ENCODE data around the gene ZFYVE28.
"Not testable (repeated sequence)": the region's sequence is repeated elsewhere in the genome, so short reads cannot be mapped to it uniquely, and the experiment has no call there.

ZFYVE28 gene

GRCh38 chr4:2446656-2447564 lies 28.5 kb upstream of the ZFYVE28 start:
- no peak for DNase-seq (ENCODE audit: low spot score)

DNA sequence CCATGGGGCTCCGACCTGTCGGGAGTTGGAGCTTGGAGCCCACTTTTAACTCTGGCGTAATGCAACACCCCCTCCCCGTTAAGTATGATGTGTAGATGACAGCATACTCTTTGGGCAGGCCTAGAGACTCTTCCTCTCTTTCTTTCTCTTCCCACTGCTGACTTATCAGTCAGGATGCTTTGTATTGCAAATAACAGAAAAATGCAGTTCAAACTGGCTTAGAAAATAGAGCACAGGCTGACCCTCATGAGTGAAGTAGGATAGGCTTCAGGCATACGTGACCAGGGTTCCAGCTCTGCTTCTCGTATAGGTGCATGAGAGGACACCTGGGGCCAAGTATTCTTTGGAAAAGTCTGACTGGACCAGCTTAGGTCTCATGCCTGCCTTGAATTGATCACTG lies 27.1 kb upstream of the ZFYVE28 start:
- no peak for DNase-seq (ENCODE audit: low spot score)

DNA sequence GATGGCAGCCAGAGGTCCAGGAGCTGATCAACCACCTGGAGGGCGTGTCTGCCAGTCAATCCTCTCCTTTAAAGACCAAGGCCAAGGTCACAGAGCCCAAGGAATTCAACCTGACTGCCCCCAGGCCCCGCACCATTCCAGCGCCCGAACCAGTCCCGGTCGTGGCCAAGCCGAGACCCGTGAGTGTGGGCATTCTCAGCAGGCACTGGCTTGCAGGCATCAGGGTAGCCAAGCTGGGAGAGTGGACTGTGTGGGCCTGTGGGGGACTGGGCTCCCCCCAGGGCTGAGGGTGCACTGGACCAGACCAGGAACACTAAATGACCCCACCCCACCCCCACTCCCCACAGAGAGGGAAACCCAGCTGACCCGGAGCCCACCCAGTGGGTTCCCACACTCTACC lies 26.7 kb upstream of the ZFYVE28 start:
- DNase-seq (ENCODE audit: low spot score), result no peak

- DNase-seq (ENCODE audit: low spot score), result no peak
Measured at GRCh38 chr4:2443956-2444740, 25.7 kb upstream of the ZFYVE28 start.

DNA sequence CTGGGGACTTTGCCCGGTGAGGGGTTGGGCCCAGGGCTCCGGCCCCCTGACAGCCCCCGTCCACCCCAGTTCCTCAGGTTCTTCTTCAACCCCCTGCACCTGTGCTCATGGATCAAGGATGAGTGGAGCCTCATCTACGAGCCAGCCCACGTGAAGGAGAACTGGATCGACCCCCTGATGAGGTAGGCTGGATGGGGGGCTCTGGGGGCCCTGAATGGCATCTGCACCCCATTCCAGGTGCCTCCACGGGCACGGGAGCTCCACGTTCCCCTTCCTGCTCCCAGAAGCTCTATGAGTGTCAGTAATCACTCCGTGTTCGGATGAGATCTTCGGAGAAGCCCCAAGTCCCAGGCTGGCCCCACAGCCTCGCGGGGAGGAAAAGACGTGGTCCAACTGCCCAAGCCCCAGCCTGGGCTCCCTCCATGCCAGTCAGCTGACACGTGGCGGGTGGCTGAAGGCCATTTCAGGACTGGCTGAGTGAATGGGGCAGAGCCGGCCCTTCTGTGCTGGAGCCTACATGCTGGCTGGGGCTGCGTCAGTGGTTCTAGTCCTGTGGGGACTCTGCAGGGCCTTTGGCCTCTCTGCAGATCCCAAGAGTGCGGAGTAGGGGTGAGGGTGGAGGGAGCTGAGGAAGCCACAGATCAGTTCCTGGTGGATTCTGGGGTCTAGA lies 24.8 kb upstream of the ZFYVE28 start:
- DNase-seq (ENCODE audit: low spot score), result no peak

- no peak for DNase-seq (ENCODE audit: low spot score)
Measured at GRCh38 chr4:2442175-2442993, 23.9 kb upstream of the ZFYVE28 start.

GRCh38 chr4:2441393-2442174 lies 23.1 kb upstream of the ZFYVE28 start:
- DNase-seq (ENCODE audit: low spot score), result no peak

- peak; percentile 37 for DNase-seq (ENCODE audit: low spot score)
Measured at GRCh38 chr4:2438822-2439718, 20.6 kb upstream of the ZFYVE28 start.

DNA sequence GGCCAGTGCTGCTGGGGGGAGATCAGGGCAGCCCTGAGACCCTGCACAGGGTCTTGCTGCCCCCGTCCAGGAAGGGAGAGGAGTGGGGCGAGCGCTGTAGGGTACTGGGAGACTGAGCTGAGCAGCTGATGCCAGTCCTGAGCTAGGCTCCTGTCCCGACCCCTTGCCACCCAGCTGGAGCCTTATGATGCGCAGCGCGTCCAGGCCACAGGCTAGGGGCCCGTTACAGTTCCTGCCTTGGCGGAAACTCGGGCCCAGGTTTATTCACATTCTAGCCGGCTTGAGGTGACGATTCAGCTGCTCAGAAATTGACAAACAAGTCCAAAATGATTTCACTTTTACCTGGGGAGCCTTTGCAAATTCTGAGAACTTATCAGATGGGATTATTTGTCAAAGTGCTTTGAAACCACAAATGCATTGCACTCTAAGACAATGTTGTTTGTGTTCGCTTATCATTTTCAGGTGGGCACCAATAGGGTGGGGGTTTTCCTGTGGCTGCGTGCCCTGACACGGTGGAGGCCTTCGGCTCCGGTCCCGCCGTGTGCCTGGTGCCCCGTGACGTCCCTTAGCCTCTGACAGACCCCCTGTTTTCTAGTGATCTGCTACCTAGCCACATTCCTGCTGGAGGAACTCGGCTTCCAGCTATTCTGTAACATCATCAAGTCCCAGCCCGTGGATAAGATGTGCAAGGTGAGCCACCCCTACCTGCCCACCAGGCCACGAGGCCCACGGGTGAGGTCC lies 19.2 kb upstream of the ZFYVE28 start:
- no peak for DNase-seq (ENCODE audit: low spot score)

GRCh38 chr4:2436761-2437474 lies 18.5 kb upstream of the ZFYVE28 start:
- no peak for DNase-seq (ENCODE audit: low spot score)

GRCh38 chr4:2436301-2436700 lies 17.9 kb upstream of the ZFYVE28 start:
- peak; percentile 81 for DNase-seq (ENCODE audit: low spot score)

GRCh38 chr4:2434420-2434819 lies 16.0 kb upstream of the ZFYVE28 start:
- no peak for DNase-seq (ENCODE audit: low spot score)

- DNase-seq (ENCODE audit: low spot score), result peak; percentile 59
Measured at GRCh38 chr4:2433609-2434350, 15.3 kb upstream of the ZFYVE28 start.

DNA sequence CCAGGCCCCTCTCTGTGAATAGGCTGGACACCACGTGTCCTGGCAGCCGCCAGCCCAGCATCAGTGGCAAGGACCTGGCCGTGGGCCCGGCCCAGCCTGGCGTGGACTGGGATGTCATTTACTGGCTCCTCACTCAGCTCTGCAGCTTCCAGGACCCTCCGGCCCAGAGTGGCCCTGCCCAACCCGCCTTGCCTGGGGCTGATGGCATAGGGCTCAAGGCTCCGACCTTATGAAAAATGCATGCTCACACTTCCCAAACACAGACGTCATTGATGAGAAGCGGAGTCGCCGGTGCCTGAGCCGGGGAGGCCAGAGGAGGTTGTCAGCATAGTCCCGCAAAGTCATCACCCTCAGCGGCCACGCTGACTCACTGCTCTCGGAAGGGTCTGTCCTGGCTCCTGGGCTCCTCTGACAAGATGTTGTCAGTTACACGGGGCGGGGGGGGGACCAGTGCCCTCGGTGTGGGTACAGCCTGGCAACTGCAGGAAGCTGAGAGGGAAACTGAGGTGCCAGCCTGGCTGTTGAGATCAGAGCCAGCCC lies 14.6 kb upstream of the ZFYVE28 start:
- DNase-seq (ENCODE audit: low spot score), result peak; percentile 92

- no peak for DNase-seq (ENCODE audit: low spot score)
Measured at GRCh38 chr4:2432004-2432403, 13.6 kb upstream of the ZFYVE28 start.

DNA sequence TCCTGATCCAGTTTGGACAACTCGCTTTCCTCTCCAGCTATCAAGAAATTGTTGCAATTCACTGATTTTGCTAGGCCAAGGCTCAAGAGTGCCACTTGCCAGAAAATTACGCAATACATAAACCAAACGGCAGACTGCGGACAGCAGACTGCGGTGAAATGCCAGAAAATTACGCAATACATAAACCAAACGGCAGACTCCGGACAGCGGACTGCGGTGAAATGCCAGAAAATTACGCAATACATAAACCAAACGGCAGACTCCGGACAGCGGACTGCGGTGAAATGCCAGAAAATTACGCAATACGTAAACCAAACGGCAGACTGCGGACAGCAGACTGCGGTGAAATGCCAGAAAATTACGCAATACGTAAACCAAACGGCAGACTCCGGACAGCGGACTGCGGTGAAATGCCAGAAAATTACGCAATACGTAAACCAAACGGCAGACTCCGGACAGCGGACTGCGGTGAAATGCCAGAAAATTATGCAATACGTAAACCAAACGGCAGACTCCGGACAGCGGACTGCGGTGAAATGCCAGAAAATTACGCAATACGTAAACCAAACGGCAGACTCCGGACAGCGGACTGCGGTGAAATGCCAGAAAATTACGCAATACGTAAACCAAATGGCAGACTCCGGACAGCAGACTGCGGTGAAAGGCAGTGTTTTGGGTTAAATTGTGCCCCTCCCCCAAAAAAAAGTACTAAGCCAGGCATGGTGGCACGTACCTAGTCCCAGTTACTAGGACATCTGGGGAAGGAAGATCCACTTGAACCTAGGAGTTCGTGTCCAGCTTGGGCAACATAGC lies 11.7 kb upstream of the ZFYVE28 start:
- not testable (repeated sequence) for DNase-seq (ENCODE audit: low spot score)
